DND-41 (cell line): Measurements from ENCODE around the gene IFITM5.

Experiments used
- EZH2 ChIP-seq: IDR thresholded peaks from 3 replicates; pipeline ENCODE4 v1.6.1; 2012; ENCODE audit warnings: borderline replicate concordance, low read depth, mild to moderate bottlenecking, moderate library complexity, low read length, inconsistent platforms; ENCODE audit not compliant: severe bottlenecking
- TF ChIP-seq, protein P1 (sequence below): IDR thresholded peaks from 2 replicates; pipeline ENCODE4 v1.5.1; 2012; ENCODE audit warnings: borderline replicate concordance, low read length, moderate library complexity, mild to moderate bottlenecking; ENCODE audit not compliant: poor library complexity, severe bottlenecking; ENCODE audit errors: extremely low read depth

DNA sequence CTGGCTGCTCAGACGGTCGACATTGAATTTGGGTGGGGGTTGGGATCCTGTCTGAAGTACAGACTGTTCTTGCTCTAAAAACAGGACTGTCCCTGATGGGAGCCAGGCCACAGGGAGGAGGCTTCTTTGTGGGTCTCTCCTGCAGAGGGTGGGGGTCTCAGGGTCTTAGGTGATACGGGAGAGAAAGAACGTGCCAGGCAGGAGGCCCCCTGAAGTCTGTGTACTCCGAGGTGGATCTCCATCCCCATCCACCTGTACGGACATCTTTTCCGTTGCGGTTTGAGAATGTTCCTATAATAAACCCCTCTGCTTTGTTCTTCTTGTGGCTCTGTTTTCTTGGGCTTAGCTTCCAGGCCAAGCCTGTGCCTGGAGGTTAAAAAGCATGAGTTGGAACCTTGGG, 46.7 kb downstream of the IFITM5 start:
- TF ChIP-seq, protein P1, sequence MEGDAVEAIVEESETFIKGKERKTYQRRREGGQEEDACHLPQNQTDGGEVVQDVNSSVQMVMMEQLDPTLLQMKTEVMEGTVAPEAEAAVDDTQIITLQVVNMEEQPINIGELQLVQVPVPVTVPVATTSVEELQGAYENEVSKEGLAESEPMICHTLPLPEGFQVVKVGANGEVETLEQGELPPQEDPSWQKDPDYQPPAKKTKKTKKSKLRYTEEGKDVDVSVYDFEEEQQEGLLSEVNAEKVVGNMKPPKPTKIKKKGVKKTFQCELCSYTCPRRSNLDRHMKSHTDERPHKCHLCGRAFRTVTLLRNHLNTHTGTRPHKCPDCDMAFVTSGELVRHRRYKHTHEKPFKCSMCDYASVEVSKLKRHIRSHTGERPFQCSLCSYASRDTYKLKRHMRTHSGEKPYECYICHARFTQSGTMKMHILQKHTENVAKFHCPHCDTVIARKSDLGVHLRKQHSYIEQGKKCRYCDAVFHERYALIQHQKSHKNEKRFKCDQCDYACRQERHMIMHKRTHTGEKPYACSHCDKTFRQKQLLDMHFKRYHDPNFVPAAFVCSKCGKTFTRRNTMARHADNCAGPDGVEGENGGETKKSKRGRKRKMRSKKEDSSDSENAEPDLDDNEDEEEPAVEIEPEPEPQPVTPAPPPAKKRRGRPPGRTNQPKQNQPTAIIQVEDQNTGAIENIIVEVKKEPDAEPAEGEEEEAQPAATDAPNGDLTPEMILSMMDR = no peak
- no peak for TF ChIP-seq EZH2
